GM21737 (cell line): Measurements from ENCODE around the gene GAS7.

Experiments used
- ATAC-seq: cut with Tn5 transposase; IDR thresholded peaks from one replicate; pipeline ENCODE4 v1.9.1; 2021; ENCODE audit warnings: mild to moderate bottlenecking, moderate library complexity; ENCODE audit not compliant: unreplicated experiment

GAS7 gene

GRCh38 chr17:9860851-9861250, 337.6 kb downstream of the GAS7 start:
- ATAC-seq: no peak
